HEK293 (cell line): ENCODE results near the gene NFAT5.

ENCODE experiments used
- CTCF ChIA-PET: fragments of 350-600 bp; formaldehyde crosslinking; extraction: SDS; loops from one replicate; lab custom pipeline; 2021; ENCODE audit warnings: antibody characterized with exemption; lab: Yijun Ruan, JAX
- POLR2A ChIA-PET: fragments of 300-600 bp; formaldehyde crosslinking; extraction: SDS; loops from one replicate; lab custom pipeline; 2020; ENCODE audit warnings: antibody characterized with exemption, inconsistent platforms; lab: Yijun Ruan, JAX
- H3K27ac ChIP-seq: fragments of 200-500 bp; sonication (Bioruptor generic); 2 replicates; pipeline ENCODE4 v1.5.1; 2014; ENCODE audit warnings: low read depth, low read length, control low read depth, inconsistent platforms; ENCODE audit errors: extremely low read depth
- H3K36me3 ChIP-seq, 2 experiments: fragments of 200-500 bp in 1 of 2; sonication (Bioruptor generic) in 1 of 2; 1 replicate in 1 of 2; 2 replicates in 1 of 2; pipeline ENCODE4 v1.5.1; 2014 to 2017; ENCODE audit warnings: inconsistent platforms in 2 of 2, low read length in 2 of 2; ENCODE audit not compliant: control insufficient read depth in 2 of 2, insufficient read depth in 1 of 2
- H3K4me1 ChIP-seq: fragments of 200-500 bp; sonication (Bioruptor generic); 2 replicates; pipeline ENCODE4 v1.5.1; 2014; ENCODE audit warnings: mild to moderate bottlenecking, low read length, inconsistent platforms; ENCODE audit not compliant: control insufficient read depth, insufficient read depth
- H3K4me3 ChIP-seq: 2 replicates; pipeline ENCODE4 v1.5.1; 2011; ENCODE audit warnings: low read depth, mild to moderate bottlenecking, control low read depth, low read length, moderate library complexity
- H3K9me3 ChIP-seq: fragments of 200-500 bp; sonication (Bioruptor generic); 2 replicates; pipeline ENCODE4 v1.5.1; 2014; ENCODE audit warnings: low read depth, low read length, inconsistent platforms; ENCODE audit not compliant: control insufficient read depth, insufficient read depth
- ATF2 ChIP-seq: fragments of 450-650 bp; formaldehyde crosslinking; IDR thresholded peaks from 2 replicates; pipeline ENCODE4 v1.5.1; 2016; ENCODE audit warnings: missing biosample characterization, missing genetic modification characterization, low read depth
- HOXA7 ChIP-seq: sonication (generic); formaldehyde crosslinking; IDR thresholded peaks from 2 replicates; pipeline ENCODE4 v1.8.1; 2022; ENCODE audit warnings: missing genetic modification reagents, borderline replicate concordance
- HOXD13 ChIP-seq: sonication (generic); formaldehyde crosslinking; IDR thresholded peaks from 2 replicates; pipeline ENCODE4 v1.8.0; 2022; ENCODE audit warnings: missing genetic modification reagents, borderline replicate concordance
- IKZF3 ChIP-seq: fragments of 450-650 bp; IDR thresholded peaks from 2 replicates; pipeline ENCODE4 v1.5.0; 2018; ENCODE audit warnings: missing biosample characterization, mild to moderate bottlenecking, missing genetic modification characterization, moderate library complexity
- PRDM6 ChIP-seq: fragments of 450-650 bp; formaldehyde crosslinking; IDR thresholded peaks from 2 replicates; pipeline ENCODE4 v1.5.1; 2017; ENCODE audit warnings: missing biosample characterization, missing genetic modification characterization
- SCRT2 ChIP-seq: fragments of 450-650 bp; formaldehyde crosslinking; IDR thresholded peaks from 2 replicates; pipeline ENCODE4 v1.5.1; 2016; ENCODE audit warnings: missing biosample characterization, missing genetic modification characterization
- YY2 ChIP-seq: fragments of 450-650 bp; formaldehyde crosslinking; IDR thresholded peaks from 2 replicates; pipeline ENCODE4 v1.5.1; 2016; ENCODE audit warnings: missing biosample characterization, missing genetic modification characterization
- ZBTB6 ChIP-seq: fragments of 450-650 bp; formaldehyde crosslinking; IDR thresholded peaks from 2 replicates; pipeline ENCODE4 v1.5.1; 2017; ENCODE audit warnings: missing biosample characterization, missing genetic modification characterization
- ZNF148 ChIP-seq: fragments of 450-650 bp; formaldehyde crosslinking; IDR thresholded peaks from 2 replicates; pipeline ENCODE4 v1.5.0; 2017; ENCODE audit warnings: missing biosample characterization, missing genetic modification characterization, borderline replicate concordance
- ZNF2 ChIP-seq: fragments of 450-650 bp; formaldehyde crosslinking; IDR thresholded peaks from 2 replicates; pipeline ENCODE4 v1.5.1; 2016; ENCODE audit warnings: missing biosample characterization, missing genetic modification characterization
- ZNF211 ChIP-seq: fragments of 450-650 bp; formaldehyde crosslinking; IDR thresholded peaks from 2 replicates; pipeline ENCODE4 v1.5.1; 2016; ENCODE audit warnings: low read depth, missing biosample characterization, missing genetic modification characterization
- ZNF266 ChIP-seq: fragments of 450-650 bp; formaldehyde crosslinking; IDR thresholded peaks from 2 replicates; pipeline ENCODE4 v1.5.1; 2016; ENCODE audit warnings: missing biosample characterization, missing genetic modification characterization, low read depth
- ZNF280C ChIP-seq: fragments of 450-650 bp; formaldehyde crosslinking; IDR thresholded peaks from 2 replicates; pipeline ENCODE4 v1.5.1; 2016; ENCODE audit warnings: missing biosample characterization, missing genetic modification characterization
- ZNF292 ChIP-seq: fragments of 450-650 bp; formaldehyde crosslinking; IDR thresholded peaks from 2 replicates; pipeline ENCODE4 v1.5.1; 2016; ENCODE audit warnings: low read depth, missing biosample characterization, missing genetic modification characterization, borderline replicate concordance
- ZNF513 ChIP-seq: fragments of 450-650 bp; IDR thresholded peaks from 2 replicates; pipeline ENCODE4 v1.5.1; 2018; ENCODE audit warnings: missing biosample characterization, missing genetic modification characterization
- ZNF530 ChIP-seq: fragments of 450-650 bp; formaldehyde crosslinking; IDR thresholded peaks from 2 replicates; pipeline ENCODE4 v1.5.1; 2016; ENCODE audit warnings: low read depth, missing biosample characterization, missing genetic modification characterization
- ZNF549 ChIP-seq: fragments of 450-650 bp; IDR thresholded peaks from 2 replicates; pipeline ENCODE4 v1.5.1; 2018; ENCODE audit warnings: missing biosample characterization, missing genetic modification characterization, mild to moderate bottlenecking, inconsistent platforms, moderate library complexity
- ZNF558 ChIP-seq: fragments of 450-650 bp; formaldehyde crosslinking; IDR thresholded peaks from 2 replicates; pipeline ENCODE4 v1.5.1; 2016; ENCODE audit warnings: missing biosample characterization, missing genetic modification characterization
- ZNF624 ChIP-seq: fragments of 450-650 bp; formaldehyde crosslinking; IDR thresholded peaks from 2 replicates; pipeline ENCODE4 v1.5.1; 2017; ENCODE audit warnings: missing biosample characterization, missing genetic modification characterization
- ZNF76 ChIP-seq: fragments of 450-650 bp; formaldehyde crosslinking; IDR thresholded peaks from 2 replicates; pipeline ENCODE4; 2016; ENCODE audit warnings: low read depth, missing biosample characterization, missing genetic modification characterization, borderline replicate concordance
- ZNF792 ChIP-seq: fragments of 450-650 bp; formaldehyde crosslinking; IDR thresholded peaks from 2 replicates; pipeline ENCODE4 v1.5.1; 2016; ENCODE audit warnings: missing biosample characterization, missing genetic modification characterization
- ZSCAN23 ChIP-seq: fragments of 450-650 bp; formaldehyde crosslinking; IDR thresholded peaks from 2 replicates; pipeline ENCODE4 v1.5.1; 2016; ENCODE audit warnings: missing biosample characterization, missing genetic modification characterization

NFAT5 gene

GRCh38 chr16:69721441-69721957 lies 155.7 kb downstream of the NFAT5 start:
- Histone ChIP-seq H3K36me3 (no peaks in the 10 kb centered on the region), H3K4me3 (no peak overlapping the region), H3K27ac (no peak overlapping the region), H3K4me1 (no peaks in the 10 kb centered on the region), H3K9me3 (no peaks in the 10 kb centered on the region)
- POLR2A ChIA-PET: interaction anchor here (0.7 kb wide), 1 partner anchor 18 kb away, joined by 3 read pairs; no protein-coding TSS in a partner anchor
- TF ChIP-seq ZNF266 (tag by site-specific recombination) (no peak), ZNF76 (tag by site-specific recombination) (no peak), ZNF792 (tag by site-specific recombination) (no peak), HOXA7 (no peak), ZNF513 (tag by site-specific recombination) (no peak), ZNF292 (no peak), ZNF549 (no peak), ZBTB6 (tag by site-specific recombination) (no peak), ZNF530 (tag by site-specific recombination) (no peak), ZSCAN23 (tag by site-specific recombination) (no peak)
- CTCF ChIA-PET: interaction anchor here (0.8 to 1.4 kb wide), 2 partner anchors 12 to 33 kb away, joined by 3 to 5 read pairs; partner anchors contain the start of gene NOB1

GRCh38 chr16:69724414-69724873 lies 158.7 kb downstream of the NFAT5 start:
- no peaks in the 10 kb centered on the region for H3K36me3 ChIP-seq
- POLR2A ChIA-PET: interaction anchor here (1.2 kb wide), 1 partner anchor 29 kb away, joined by 4 read pairs; no protein-coding TSS in a partner anchor
- H3K9me3 ChIP-seq: no peaks in the 10 kb centered on the region
- H3K4me3 ChIP-seq: no peak overlapping the region
- H3K4me1 ChIP-seq: no peaks in the 10 kb centered on the region; the same call in 1 of the 2 replicates
- CTCF ChIA-PET: interaction anchor here (0.9 to 2.5 kb wide), 3 partner anchors 14 to 30 kb away, joined by 4 to 13 read pairs (median 5); partner anchors contain the start of gene NOB1
- no peak overlapping the region for H3K27ac ChIP-seq
- no peak for TF ChIP-seq IKZF3 (tag by site-specific recombination)
- TF ChIP-seq ZNF148 (tag by site-specific recombination): no peak
- TF ChIP-seq ZNF211 (tag by site-specific recombination): no peak
- no peak for TF ChIP-seq ZNF2 (tag by site-specific recombination)
- TF ChIP-seq HOXD13 (CRISPR knock-in tag): no peak
- no peak for TF ChIP-seq YY2
- no peak for TF ChIP-seq ZNF558
- TF ChIP-seq ZNF624: no peak
- no peak for TF ChIP-seq ATF2
- TF ChIP-seq SCRT2 (tag by site-specific recombination): no peak
- no peak for TF ChIP-seq ZNF280C (tag by site-specific recombination)
- no peak for TF ChIP-seq PRDM6 (tag by site-specific recombination)
